ENCODE data around the gene PIGX. TPM values are rescaled to one million over a fixed set of nuclear protein-coding genes. Genes with fewer than 3 reads are reported as not detected.

PIGX gene
- total RNA-seq, 4 donors from 2014 or later: 18.4 to 28.5 (median 23.2) TPM

GRCh38 chr3:196756732-196757131 lies 44.6 kb downstream of the PIGX start:
- WGBS, 2 donors: 74 to 82% methylated on average over 4 of the region's 4 CpGs
- TF ChIP-seq, protein P1, sequence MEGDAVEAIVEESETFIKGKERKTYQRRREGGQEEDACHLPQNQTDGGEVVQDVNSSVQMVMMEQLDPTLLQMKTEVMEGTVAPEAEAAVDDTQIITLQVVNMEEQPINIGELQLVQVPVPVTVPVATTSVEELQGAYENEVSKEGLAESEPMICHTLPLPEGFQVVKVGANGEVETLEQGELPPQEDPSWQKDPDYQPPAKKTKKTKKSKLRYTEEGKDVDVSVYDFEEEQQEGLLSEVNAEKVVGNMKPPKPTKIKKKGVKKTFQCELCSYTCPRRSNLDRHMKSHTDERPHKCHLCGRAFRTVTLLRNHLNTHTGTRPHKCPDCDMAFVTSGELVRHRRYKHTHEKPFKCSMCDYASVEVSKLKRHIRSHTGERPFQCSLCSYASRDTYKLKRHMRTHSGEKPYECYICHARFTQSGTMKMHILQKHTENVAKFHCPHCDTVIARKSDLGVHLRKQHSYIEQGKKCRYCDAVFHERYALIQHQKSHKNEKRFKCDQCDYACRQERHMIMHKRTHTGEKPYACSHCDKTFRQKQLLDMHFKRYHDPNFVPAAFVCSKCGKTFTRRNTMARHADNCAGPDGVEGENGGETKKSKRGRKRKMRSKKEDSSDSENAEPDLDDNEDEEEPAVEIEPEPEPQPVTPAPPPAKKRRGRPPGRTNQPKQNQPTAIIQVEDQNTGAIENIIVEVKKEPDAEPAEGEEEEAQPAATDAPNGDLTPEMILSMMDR (IDR thresholded peaks at IDR 0.05): no peak
- no peak for TF ChIP-seq POLR2A (IDR thresholded peaks at IDR 0.05)
- intact Hi-C loops (cut with DNase I; ENCODE audit: low total_unique reads): no loop called here

DNA sequence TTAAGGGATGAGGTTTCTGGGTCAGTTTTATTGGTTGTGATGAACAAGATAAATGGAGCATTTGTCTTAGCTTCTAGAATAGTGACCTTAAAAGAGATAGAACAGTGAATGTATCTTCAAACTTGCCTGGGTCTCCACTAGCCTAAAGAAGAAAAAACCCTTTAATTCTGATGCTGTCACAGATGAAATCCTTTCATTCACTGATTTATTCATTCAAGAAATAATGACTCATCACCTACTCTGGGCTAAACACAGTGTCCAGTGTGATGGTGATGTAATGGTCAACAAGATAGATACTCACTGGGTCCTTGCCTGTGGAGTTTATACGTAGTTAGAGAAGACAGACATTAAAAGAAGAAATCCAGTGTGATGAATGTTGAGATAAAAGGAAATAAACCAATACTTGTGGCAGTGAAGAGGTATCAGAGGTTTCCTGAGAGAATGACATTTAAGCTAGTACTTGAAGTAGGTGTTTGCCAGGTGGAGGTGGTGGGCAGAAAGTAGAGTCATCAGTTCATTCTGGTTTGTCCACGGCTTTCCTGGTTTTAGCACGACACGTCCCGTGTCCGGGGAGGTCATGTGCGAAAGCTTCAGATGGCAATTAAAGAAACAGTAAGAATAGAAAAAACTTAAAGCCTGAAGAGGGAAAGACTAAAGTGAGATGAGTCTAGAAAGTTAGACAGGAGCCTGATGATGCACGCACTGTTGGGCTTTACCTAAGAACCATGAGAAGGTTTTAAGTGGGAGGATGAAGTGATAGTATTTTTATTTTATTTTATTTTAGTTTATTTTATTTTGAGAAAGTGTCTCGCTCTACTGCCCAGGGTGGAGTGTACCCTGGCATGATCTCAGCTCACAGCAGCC lies 45.9 kb downstream of the PIGX start:
- DNase-seq (ENCODE audit: low spot score in 2 of 2): no peak
- 85 to 88% methylated on average over 9 of the region's 9 CpGs for WGBS, 2 donors
- no peak overlapping the region for H3K4me3 ChIP-seq (ENCODE audit: low read depth, poor library complexity, severe bottlenecking)
- intact Hi-C loops (cut with DNase I; ENCODE audit: low total_unique reads): no loop called here
- no peak for TF ChIP-seq POLR2A (IDR thresholded peaks at IDR 0.05)
- TF ChIP-seq, protein P1 (IDR thresholded peaks at IDR 0.05): no peak

More at GRCh38 chr3:196756732-196757131, 44.6 kb downstream of the PIGX start:
- DNase-seq (ENCODE audit: low spot score in 2 of 2): no peak
- no peak overlapping the region for H3K4me3 ChIP-seq (ENCODE audit: low read depth, poor library complexity, severe bottlenecking)

DNA sequence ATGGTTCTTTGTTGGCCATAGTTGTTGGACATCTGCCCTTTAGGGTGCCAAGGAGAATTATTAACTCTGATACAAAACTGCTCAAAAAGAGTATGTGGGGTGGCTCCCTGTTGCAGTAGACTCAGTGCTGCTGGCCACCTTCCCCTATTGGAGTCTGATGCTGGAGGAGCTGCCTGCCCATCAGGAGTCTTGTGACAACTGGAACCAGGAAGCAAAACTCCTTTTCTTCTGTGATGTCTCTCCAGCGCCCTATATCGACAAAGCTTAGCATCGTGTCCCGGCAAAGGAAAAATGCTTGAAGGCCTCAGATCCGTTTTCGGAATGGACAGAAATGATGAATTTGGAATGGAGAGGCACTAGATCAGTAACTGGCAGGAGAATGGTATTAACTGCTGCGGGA lies 51.0 kb downstream of the PIGX start:
- WGBS, 2 donors: 60 to 84% methylated on average over 7 of the region's 7 CpGs
- H3K4me3 ChIP-seq (ENCODE audit: low read depth, poor library complexity, severe bottlenecking): no peak overlapping the region
- intact Hi-C loops (cut with DNase I; ENCODE audit: low total_unique reads): no loop called here
- no peak for DNase-seq (ENCODE audit: low spot score in 2 of 2)
- no peak for TF ChIP-seq POLR2A (IDR thresholded peaks at IDR 0.05)
- TF ChIP-seq, protein P1 (IDR thresholded peaks at IDR 0.05): no peak

GRCh38 chr3:196765454-196765853 lies 53.3 kb downstream of the PIGX start:
- intact Hi-C loops (cut with DNase I; ENCODE audit: low total_unique reads): no loop called here
- TF ChIP-seq, protein P1 (IDR thresholded peaks at IDR 0.05): no peak
- no peak for TF ChIP-seq POLR2A (IDR thresholded peaks at IDR 0.05)
- no peak overlapping the region for H3K4me3 ChIP-seq (ENCODE audit: low read depth, poor library complexity, severe bottlenecking)
- no peak for DNase-seq (ENCODE audit: low spot score in 2 of 2)

DNA sequence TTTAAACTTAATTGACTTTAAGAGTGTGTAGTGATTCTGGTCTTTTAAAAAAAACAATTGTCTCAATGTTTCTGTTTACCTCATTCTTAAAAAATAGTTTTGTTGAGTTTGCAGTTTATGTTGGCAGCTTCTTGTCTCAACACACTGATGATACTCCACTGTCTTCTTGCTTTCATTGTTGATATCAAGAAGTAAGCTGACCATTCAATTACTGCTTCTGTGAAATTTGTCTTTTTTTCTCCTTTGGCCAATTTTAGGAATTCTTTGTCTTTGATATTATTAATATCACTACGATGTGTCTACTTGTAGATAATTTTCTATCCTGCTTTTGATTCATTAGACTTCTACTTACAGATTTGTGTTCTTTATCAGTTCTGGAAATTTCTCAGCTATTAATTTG lies 58.9 kb downstream of the PIGX start:
- intact Hi-C loops (cut with DNase I; ENCODE audit: low total_unique reads): no loop called here
- WGBS, 2 donors: 100% methylated on average over 1 of the region's 1 CpG
- no peak overlapping the region for H3K4me3 ChIP-seq (ENCODE audit: low read depth, poor library complexity, severe bottlenecking)
- TF ChIP-seq POLR2A (IDR thresholded peaks at IDR 0.05): no peak
- TF ChIP-seq, protein P1 (IDR thresholded peaks at IDR 0.05): no peak
- DNase-seq (ENCODE audit: low spot score in 2 of 2): no peak
